Spleen (tissue), 11 donors: Measurements from ENCODE around the gene ZMYND15. TPM values are rescaled to one million over a fixed set of nuclear protein-coding genes. Genes with fewer than 3 reads are reported as not detected.

Source experiments
- DNase-seq: peaks from one replicate; pipeline ENCODE4 v3.0.0-alpha.2; 2020
- H3K27ac ChIP-seq, 8 donors: fragments of 200-600 bp; sonication (generic) in 7 of 8; 1 replicate in 4 of 8; 2 replicates in 4 of 8; pipeline versions ENCODE4 v1.5.0 to v1.8.0; 2016 to 2021; ENCODE audit warnings: inconsistent platforms in 4 of 8, mild to moderate bottlenecking in 4 of 8, moderate library complexity in 1 of 8
- H3K27me3 ChIP-seq, 7 donors: fragments of 200-600 bp; sonication (generic) in 6 of 7; replicated peaks in 1 of 7; 1 replicate in 4 of 7; 2 replicates in 3 of 7; pipeline versions ENCODE4 v1.5.0 to v1.8.0; 2016 to 2021; ENCODE audit warnings: inconsistent platforms in 3 of 7, mild to moderate bottlenecking in 1 of 7
- H3K36me3 ChIP-seq, 6 donors: fragments of 200-600 bp; sonication (generic) in 5 of 6; 1 replicate in 4 of 6; 2 replicates in 2 of 6; pipeline versions ENCODE4 v1.5.0 to v1.8.0; 2016 to 2021; ENCODE audit warnings: inconsistent platforms in 2 of 6
- H3K4me1 ChIP-seq, 6 donors: fragments of 200-600 bp; sonication (generic) in 5 of 6; 1 replicate in 3 of 6; 2 replicates in 3 of 6; pipeline versions ENCODE4 v1.5.0 to v1.8.0; 2016 to 2021; ENCODE audit warnings: inconsistent platforms in 3 of 6
- H3K4me3 ChIP-seq, 8 donors: fragments of 200-600 bp; sonication (generic) in 7 of 8; 1 replicate in 4 of 8; 2 replicates in 4 of 8; pipeline versions ENCODE4 v1.5.0 to v1.8.0; 2016 to 2021; ENCODE audit warnings: inconsistent platforms in 4 of 8, mild to moderate bottlenecking in 4 of 8, moderate library complexity in 2 of 8
- H3K9me3 ChIP-seq, 8 donors: fragments of 200-600 bp; sonication (generic) in 7 of 8; 1 replicate in 4 of 8; 2 replicates in 4 of 8; pipeline versions ENCODE4 v1.5.0 to v1.8.0; 2016 to 2021; ENCODE audit warnings: inconsistent platforms in 4 of 8
- CTCF ChIP-seq, 11 experiments: fragments of 200-600 bp in 7 of 11; fragments of 450-650 bp in 4 of 11; sonication (generic) in 4 of 11; IDR thresholded peaks in 8 of 11; conservative IDR thresholded peaks in 3 of 11; 1 replicate in 7 of 11; 2 replicates in 4 of 11; pipeline versions ENCODE4 v1.4.0 to v1.8.0; 2016 to 2021; ENCODE audit warnings: antibody characterized with exemption in 11 of 11, inconsistent platforms in 4 of 11, mild to moderate bottlenecking in 1 of 11
- POLR2A ChIP-seq, 3 donors: fragments of 450-650 bp; IDR thresholded peaks; one replicate each; pipeline ENCODE4 v1.5.1; 2017; ENCODE audit warnings: antibody characterized with exemption in 3 of 3, mild to moderate bottlenecking in 1 of 3
- POLR2AphosphoS5 ChIP-seq, 3 donors: sonication (generic); formaldehyde crosslinking; IDR thresholded peaks; one replicate each; pipeline ENCODE4 v1.5.1; 2017; ENCODE audit warnings: antibody characterized with exemption in 3 of 3
- WGBS, 5 donors: extraction: QIAGEN DNeasy Blood & Tissue Kit in 3 of 5; methylation state at CpG; one replicate each; pipeline versions ENCODE4 v1.1.5 to v1.1.7; 2013 to 2018; 5-methylcytosine and 5-hydroxymethylcytosine counted together
- intact Hi-C: fragments of 100-400 bp; cut with DNase I; formaldehyde crosslinking; loops from one replicate; pipeline ENCODE4 v1.15.0; 2023; ENCODE audit warnings: low total_unique reads
- polyA plus RNA-seq, 3 donors: library from polyadenylated mRNA; stranded (reverse); fragments of 200-250 nt; gene quantifications; one replicate each; pipeline ENCODE4 v1.2.1, GENCODE V29; 2013
- total RNA-seq, 7 donors: library from RNA; depleted of rRNA in 3 of 7; stranded (reverse); fragments of >200 nt in 3 of 7; fragmentation: NEBNext Ultra II Directional in 4 of 7; extraction: Animal tissue kit (Norgen Biotek cat#: 25700) in 4 of 7; gene quantifications; one replicate each; pipeline versions ENCODE4 v1.1.0 to v1.2.1, GENCODE V29; 2016 to 2021
- donor health status: healthy with polysubstance abuse.
- donor health status: DM: no; HTN: no; CAD: no; lungs with moderate emphysema.
- donor health status: DM: no; HTN: no; CAD: no.
- donor health status: Bipolar disorder and iron deficiency.
- donor health status: healthy.
- donor health status: DM: no; HTN: no; CAD: no.
- donor health status: DM: yes; HTN: yes; CAD: no.

Gene ZMYND15
- total and polyA plus RNA-seq, 10 donors = 1.8 to 11.5 (median 4.1) TPM

DNA sequence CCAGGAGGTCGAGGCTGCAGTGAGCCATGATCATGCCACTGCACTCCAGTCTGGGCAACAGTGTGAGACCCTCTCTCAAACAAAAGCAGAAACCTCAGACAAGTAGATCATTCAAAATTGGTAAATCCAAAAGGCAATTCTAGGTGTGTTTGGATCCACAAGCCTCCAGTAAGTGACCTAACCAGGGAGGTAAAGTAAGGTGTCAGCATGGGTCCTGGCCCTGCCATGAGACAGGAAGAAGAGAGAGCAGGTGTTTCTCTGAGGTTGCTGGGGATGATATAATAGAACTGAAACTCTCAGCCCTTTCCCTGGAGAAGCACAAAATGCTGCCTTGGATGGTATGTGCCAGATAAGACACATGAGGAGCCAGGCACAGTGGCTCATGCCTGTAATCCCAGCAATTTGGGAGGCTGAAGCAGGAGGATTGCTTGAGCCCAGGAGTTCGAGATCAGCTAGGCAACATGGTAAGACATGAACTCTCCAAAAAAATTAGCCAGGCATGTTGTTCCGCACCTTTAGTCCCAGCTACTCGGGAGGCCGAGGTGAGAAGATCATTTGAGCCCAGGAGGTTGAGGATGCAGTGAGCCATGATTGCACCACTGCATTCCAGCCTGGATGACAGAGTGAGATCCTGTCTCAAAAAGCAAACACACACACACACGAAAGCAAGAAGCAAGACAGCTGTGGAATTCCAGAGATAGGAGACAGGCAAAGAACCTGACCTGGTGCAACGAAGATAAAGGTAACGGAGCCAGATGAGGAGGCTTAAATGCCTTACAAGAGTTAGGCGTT lies 38.5 kb downstream of the ZMYND15 start:
- 79 to 85% (median 82%) methylated on average over 9 of the region's 9 CpGs for WGBS, 5 donors
- no peaks in the 10 kb centered on the region for H3K9me3 ChIP-seq
- H3K4me3 ChIP-seq = no peak overlapping the region
- no peak for DNase-seq
- no peaks in the 10 kb centered on the region for H3K36me3 ChIP-seq
- no peak for TF ChIP-seq POLR2AphosphoS5 (IDR thresholded peaks at IDR 0.05)
- H3K4me1 ChIP-seq = peaks cover 0 to 4% (median 0%) of the 10 kb centered on the region in 6 donors
- no peak overlapping the region for H3K27ac ChIP-seq
- H3K27me3 ChIP-seq = peaks cover 0 to 39% (median 10%) of the 10 kb centered on the region in 7 donors
- intact Hi-C loops = no loop called here

- H3K9me3 ChIP-seq = no peaks in the 10 kb centered on the region
- intact Hi-C loops = loop anchor here (10.0 kb wide), 1 partner anchor 46 kb away; the partner anchor contains the start of genes CXCL16, MED11 and ZMYND15
Measured at GRCh38 chr17:4780325-4780955, 40.8 kb downstream of the ZMYND15 start.

DNA sequence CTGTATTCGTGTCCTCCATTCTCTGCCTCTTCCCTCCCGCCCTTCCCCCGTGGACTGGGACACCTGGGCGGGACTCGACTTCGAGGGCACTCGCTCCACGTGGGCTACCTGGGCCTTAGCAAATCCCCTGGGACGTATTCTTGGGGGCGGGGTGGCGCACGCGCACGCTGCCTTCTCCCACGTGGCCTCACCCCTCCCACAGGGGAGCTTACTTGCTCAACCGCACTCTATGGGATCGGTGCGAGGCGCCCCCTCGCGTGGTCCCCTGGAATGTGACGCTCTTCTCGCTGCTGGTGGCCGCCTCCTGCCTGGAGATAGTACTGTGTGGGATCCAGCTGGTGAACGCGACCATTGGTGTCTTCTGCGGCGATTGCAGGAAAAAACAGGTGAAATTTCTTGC lies 43.0 kb downstream of the ZMYND15 start:
- 31 to 55% (median 35%) methylated on average over 20 to 28 of the region's 28 CpGs for WGBS, 5 donors
- DNase-seq = peak; percentile 76

More at GRCh38 chr17:4780325-4780955, 40.8 kb downstream of the ZMYND15 start:
- Histone ChIP-seq H3K4me1 (peaks cover 4 to 12% (median 6%) of the 10 kb centered on the region in 6 donors), H3K4me3 (no peak overlapping the region), H3K27me3 (peaks cover 0 to 62% (median 23%) of the 10 kb centered on the region in 7 donors), H3K27ac (no peak overlapping the region), H3K36me3 (no peaks in the 10 kb centered on the region)
- TF ChIP-seq POLR2A (IDR thresholded peaks at IDR 0.05) = no peak
- TF ChIP-seq CTCF (IDR thresholded peaks at IDR 0.05 in 8 of 11, conservative IDR thresholded peaks at IDR 0.05 in 3 of 11) = no peak
- no peak for TF ChIP-seq POLR2AphosphoS5 (IDR thresholded peaks at IDR 0.05)
- 79 to 88% (median 83%) methylated on average over 11 of the region's 11 CpGs for WGBS, 5 donors
- DNase-seq = no peak

More for the DNA sequence above, 43.0 kb downstream of the ZMYND15 start:
- Histone ChIP-seq H3K27ac (no peak overlapping the region), H3K27me3 (peaks cover 0 to 84% (median 34%) of the 10 kb centered on the region in 7 donors), H3K36me3 (no peaks in the 10 kb centered on the region), H3K4me1 (peaks cover 17 to 34% (median 27%) of the 10 kb centered on the region in 6 donors), H3K9me3 (no peaks in the 10 kb centered on the region), H3K4me3 (no peak overlapping the region)
- intact Hi-C loops = loop anchor here (10.0 kb wide), 1 partner anchor 48 kb away; the partner anchor contains the start of genes CXCL16, MED11 and ZMYND15
- TF ChIP-seq CTCF (IDR thresholded peaks at IDR 0.05 in 8 of 11, conservative IDR thresholded peaks at IDR 0.05 in 3 of 11) (peak in 2 of 11 experiments; percentile 25 to 38), POLR2A (IDR thresholded peaks at IDR 0.05) (no peak), POLR2AphosphoS5 (IDR thresholded peaks at IDR 0.05) (peak in 2 of 3 donors; percentile 28 to 40)
